Hepatocyte (in vitro differentiated cells): ENCODE measurements around the gene KLHL30. TPM values are rescaled to one million over a fixed set of nuclear protein-coding genes. Genes with fewer than 3 reads are reported as not detected.

Experiments used
- DNase-seq: peaks from one replicate; pipeline ENCODE4 v3.0.0-alpha.2; 2016; ENCODE audit warnings: low spot score
- H2AFZ ChIP-seq: fragments of 200-600 bp; sonication (generic); 2 replicates; pipeline ENCODE4 v1.6.0; 2016; ENCODE audit warnings: antibody characterized with exemption, mild to moderate bottlenecking
- H3K27ac ChIP-seq: fragments of 200-600 bp; sonication (generic); 2 replicates; pipeline ENCODE4 v1.5.1; 2016; ENCODE audit warnings: mild to moderate bottlenecking
- H3K27me3 ChIP-seq: fragments of 200-600 bp; sonication (generic); 2 replicates; pipeline ENCODE4 v1.6.1; 2016
- H3K36me3 ChIP-seq: fragments of 200-600 bp; sonication (generic); replicated peaks from 2 replicates; pipeline ENCODE4 v1.5.1; 2016; ENCODE audit warnings: low read depth; ENCODE audit not compliant: insufficient read depth
- H3K4me1 ChIP-seq: fragments of 200-600 bp; sonication (generic); 2 replicates; pipeline ENCODE4 v1.5.1; 2016; ENCODE audit warnings: mild to moderate bottlenecking, moderate library complexity; ENCODE audit not compliant: insufficient read depth
- H3K4me2 ChIP-seq: fragments of 200-600 bp; sonication (generic); 2 replicates; pipeline ENCODE4 v1.6.0; 2016
- H3K4me3 ChIP-seq: fragments of 200-600 bp; sonication (generic); 2 replicates; pipeline ENCODE4 v1.5.1; 2016; ENCODE audit warnings: mild to moderate bottlenecking
- H3K79me2 ChIP-seq: fragments of 200-600 bp; sonication (generic); 2 replicates; pipeline ENCODE4 v1.6.0; 2017; ENCODE audit warnings: mild to moderate bottlenecking
- H3K9me2 ChIP-seq: fragments of 200-600 bp; sonication (generic); replicated peaks from 2 replicates; pipeline ENCODE4 v1.6.0; 2017; ENCODE audit warnings: mild to moderate bottlenecking; ENCODE audit not compliant: insufficient read depth
- H3K9me3 ChIP-seq: fragments of 200-600 bp; sonication (generic); 2 replicates; pipeline ENCODE4 v1.5.1; 2016; ENCODE audit warnings: low read depth, mild to moderate bottlenecking
- H4K20me1 ChIP-seq: fragments of 200-600 bp; sonication (generic); 2 replicates; pipeline ENCODE4 v1.6.0; 2016; ENCODE audit warnings: mild to moderate bottlenecking; ENCODE audit not compliant: insufficient read depth, poor library complexity, severe bottlenecking
- EZH2 ChIP-seq: fragments of 200-600 bp; sonication (generic); IDR thresholded peaks from 2 replicates; pipeline ENCODE4 v1.6.1; 2016; ENCODE audit warnings: antibody characterized with exemption, mild to moderate bottlenecking, borderline replicate concordance
- EZH2phosphoT487 ChIP-seq: fragments of 200-600 bp; sonication (generic); IDR thresholded peaks from one replicate; pipeline ENCODE4 v1.6.1; 2018; ENCODE audit warnings: antibody characterized with exemption, mild to moderate bottlenecking, low read depth, moderate library complexity; ENCODE audit not compliant: unreplicated experiment, severe bottlenecking
- WGBS: methylation state at CpG from one replicate; pipeline ENCODE4 v1.1.6; 2016; ENCODE audit warnings: low lambda C conversion rate; ENCODE audit errors: missing lambda C conversion rate; 5-methylcytosine and 5-hydroxymethylcytosine counted together
- polyA plus RNA-seq: library from polyadenylated mRNA; unstranded; fragments of >200 nt; fragmentation: Nextera tagmentation; extraction: Ambion mirVana; gene quantifications from 2 replicates; pipeline ENCODE4 v1.2.1, GENCODE V29; 2016
- total RNA-seq: library from RNA; depleted of rRNA; stranded (reverse); fragments of >200 nt; gene quantifications from 2 replicates; pipeline ENCODE4 v1.2.3, GENCODE V29; 2014
- TF ChIP-seq, protein P1 (sequence below): fragments of 200-600 bp; sonication (generic); IDR thresholded peaks from 2 replicates; pipeline ENCODE4 v1.5.1; 2016; ENCODE audit warnings: antibody characterized with exemption, mild to moderate bottlenecking; ENCODE audit not compliant: poor library complexity

Gene KLHL30
- total and polyA plus RNA-seq, 2 experiments from 2014 or later = 0.15 TPM; not detected in 1

DNA sequence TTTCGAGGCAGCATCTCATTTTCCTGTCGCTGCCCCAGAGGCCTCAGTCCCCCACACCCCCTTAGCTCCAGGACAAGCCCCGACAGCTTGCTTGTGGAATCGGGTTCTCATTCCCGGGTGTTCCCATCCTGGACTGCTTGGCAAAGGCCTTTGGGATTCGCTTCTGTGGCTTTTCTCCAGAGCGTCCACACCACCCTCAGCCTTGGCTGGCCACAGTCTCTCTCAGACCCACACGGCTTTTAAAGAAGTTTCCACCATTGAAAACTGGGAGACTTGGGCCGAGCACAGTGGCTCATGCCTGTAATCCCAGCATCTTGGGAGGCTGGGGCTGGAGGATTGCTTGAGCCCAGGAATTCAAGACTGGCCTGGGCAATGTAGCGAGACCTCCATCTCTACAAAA, 35.6 kb upstream of the KLHL30 start:
- H3K27ac ChIP-seq = no peak overlapping the region
- no peaks in the 10 kb centered on the region for H3K36me3 ChIP-seq
- H3K79me2 ChIP-seq = no peaks in the 10 kb centered on the region
- TF ChIP-seq EZH2 = no peak
- no peak for TF ChIP-seq EZH2phosphoT487
- TF ChIP-seq, protein P1, sequence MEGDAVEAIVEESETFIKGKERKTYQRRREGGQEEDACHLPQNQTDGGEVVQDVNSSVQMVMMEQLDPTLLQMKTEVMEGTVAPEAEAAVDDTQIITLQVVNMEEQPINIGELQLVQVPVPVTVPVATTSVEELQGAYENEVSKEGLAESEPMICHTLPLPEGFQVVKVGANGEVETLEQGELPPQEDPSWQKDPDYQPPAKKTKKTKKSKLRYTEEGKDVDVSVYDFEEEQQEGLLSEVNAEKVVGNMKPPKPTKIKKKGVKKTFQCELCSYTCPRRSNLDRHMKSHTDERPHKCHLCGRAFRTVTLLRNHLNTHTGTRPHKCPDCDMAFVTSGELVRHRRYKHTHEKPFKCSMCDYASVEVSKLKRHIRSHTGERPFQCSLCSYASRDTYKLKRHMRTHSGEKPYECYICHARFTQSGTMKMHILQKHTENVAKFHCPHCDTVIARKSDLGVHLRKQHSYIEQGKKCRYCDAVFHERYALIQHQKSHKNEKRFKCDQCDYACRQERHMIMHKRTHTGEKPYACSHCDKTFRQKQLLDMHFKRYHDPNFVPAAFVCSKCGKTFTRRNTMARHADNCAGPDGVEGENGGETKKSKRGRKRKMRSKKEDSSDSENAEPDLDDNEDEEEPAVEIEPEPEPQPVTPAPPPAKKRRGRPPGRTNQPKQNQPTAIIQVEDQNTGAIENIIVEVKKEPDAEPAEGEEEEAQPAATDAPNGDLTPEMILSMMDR = no peak
- no peak for DNase-seq
- no peaks in the 10 kb centered on the region for H3K4me1 ChIP-seq
- H3K4me3 ChIP-seq = no peak overlapping the region
- H3K4me2 ChIP-seq = no peak overlapping the region
- H2AFZ ChIP-seq = no peak overlapping the region
- H4K20me1 ChIP-seq = no peaks in the 10 kb centered on the region
- H3K9me3 ChIP-seq = no peaks in the 10 kb centered on the region
- H3K27me3 ChIP-seq = no peaks in the 10 kb centered on the region
- H3K9me2 ChIP-seq = no peaks in the 10 kb centered on the region
- 89% methylated on average over 10 of the region's 10 CpGs for WGBS

DNA sequence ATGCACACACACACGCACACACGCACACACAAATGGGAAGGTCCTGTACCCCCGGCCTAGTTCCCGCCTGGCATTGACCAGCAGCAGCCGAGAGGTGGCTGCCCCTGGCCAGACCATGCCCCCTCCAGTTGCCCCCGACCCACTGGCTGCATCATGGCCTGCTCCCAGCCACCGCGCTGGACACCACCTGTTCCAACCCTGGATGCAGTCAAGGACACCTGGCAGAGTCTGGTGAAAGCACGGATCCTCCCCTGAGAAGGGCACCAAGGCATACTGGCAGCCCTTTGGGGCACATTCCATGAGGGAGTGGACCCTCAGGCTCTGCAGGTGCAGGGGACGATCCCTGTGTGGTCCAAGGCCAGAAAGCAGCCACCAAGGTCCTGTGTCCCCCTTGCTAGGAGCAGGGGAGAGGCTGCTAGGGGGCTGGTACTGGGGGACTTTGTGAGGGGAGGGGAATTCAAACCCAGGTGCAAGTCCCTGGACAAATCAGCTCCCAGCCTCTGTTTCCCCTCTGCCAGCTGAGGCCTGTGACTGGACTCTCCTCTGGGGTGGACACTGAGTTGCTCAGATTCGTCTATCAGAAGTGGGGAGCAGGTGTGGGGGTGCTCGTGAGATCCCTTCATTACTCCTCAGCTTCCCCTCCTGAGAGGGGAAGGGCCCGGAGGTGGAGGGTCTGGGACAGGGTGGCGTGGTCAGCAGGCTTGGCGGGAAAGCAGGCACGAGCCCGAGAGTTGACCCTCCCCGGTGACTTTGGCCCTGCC, 34.8 kb upstream of the KLHL30 start:
- WGBS = 91% methylated on average over 18 of the region's 18 CpGs
- Histone ChIP-seq H2AFZ (no peak overlapping the region), H3K9me2 (no peaks in the 10 kb centered on the region), H3K4me2 (no peak overlapping the region), H3K36me3 (no peaks in the 10 kb centered on the region), H4K20me1 (no peaks in the 10 kb centered on the region), H3K79me2 (no peaks in the 10 kb centered on the region), H3K27me3 (no peaks in the 10 kb centered on the region), H3K4me3 (no peak overlapping the region), H3K4me1 (no peaks in the 10 kb centered on the region), H3K27ac (no peak overlapping the region), H3K9me3 (no peaks in the 10 kb centered on the region)
- DNase-seq = no peak
- TF ChIP-seq EZH2 (no peak), EZH2phosphoT487 (no peak)
- TF ChIP-seq, protein P1 = no peak

DNA sequence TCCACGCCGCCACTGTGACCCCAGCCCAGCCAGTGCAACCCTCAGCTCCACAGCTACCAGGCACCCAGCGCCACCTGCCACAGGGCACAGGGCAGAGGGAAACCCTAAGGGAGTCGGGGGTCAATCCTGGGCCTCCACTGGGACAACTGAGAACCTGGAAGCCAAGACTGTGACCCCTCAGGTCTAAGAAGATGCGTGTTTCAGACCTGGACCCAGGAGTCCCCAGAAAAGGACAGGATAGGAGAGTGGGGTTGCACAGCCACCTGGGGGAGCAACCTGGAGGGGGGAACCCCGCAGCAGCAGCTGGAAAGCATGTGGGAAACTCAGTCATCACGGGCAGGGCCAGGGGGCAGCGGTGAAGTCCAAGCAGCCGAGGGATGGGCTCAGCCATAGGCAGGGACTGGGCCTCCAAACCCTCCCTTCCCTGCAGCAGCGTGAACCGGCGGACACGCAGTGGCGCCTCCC, 34.2 kb upstream of the KLHL30 start:
- Histone ChIP-seq H3K4me1 (no peaks in the 10 kb centered on the region), H4K20me1 (no peaks in the 10 kb centered on the region), H2AFZ (no peak overlapping the region), H3K4me3 (no peak overlapping the region), H3K36me3 (no peaks in the 10 kb centered on the region), H3K9me2 (no peaks in the 10 kb centered on the region), H3K27me3 (no peaks in the 10 kb centered on the region), H3K79me2 (no peaks in the 10 kb centered on the region), H3K4me2 (no peak overlapping the region), H3K27ac (no peak overlapping the region), H3K9me3 (no peaks in the 10 kb centered on the region)
- no peak for DNase-seq
- TF ChIP-seq EZH2 (no peak), EZH2phosphoT487 (no peak)
- TF ChIP-seq, protein P1 = no peak
- WGBS = 92% methylated on average over 14 of the region's 14 CpGs
